WERI-Rb-1 (cell line): ENCODE results near the gene SLC1A3.
A peak's percentile ranks its signal among the peaks of the same experiment; 100 is the strongest.

Source experiments
- DNase-seq: peaks from one replicate; pipeline ENCODE4 v3.0.0-alpha.2; 2020
- H3K27ac ChIP-seq: fragments of 250-450 bp; sonication (Bioruptor Pico); 2 replicates; pipeline ENCODE4 v1.5.1; 2020; ENCODE audit warnings: mild to moderate bottlenecking, moderate library complexity
- H3K27me3 ChIP-seq: fragments of 250-450 bp; sonication (Bioruptor Pico); 2 replicates; pipeline ENCODE4 v1.5.1; 2021; ENCODE audit warnings: mild to moderate bottlenecking, low read depth, moderate library complexity; ENCODE audit not compliant: insufficient read depth, severe bottlenecking
- H3K36me3 ChIP-seq: fragments of 250-450 bp; sonication (Bioruptor Pico); 2 replicates; pipeline ENCODE4 v1.5.1; 2020; ENCODE audit warnings: mild to moderate bottlenecking, moderate library complexity
- H3K4me3 ChIP-seq: 2 replicates; pipeline ENCODE4 v1.5.1; 2011; ENCODE audit warnings: low read depth, mild to moderate bottlenecking, control low read depth, low read length
- H3K9me3 ChIP-seq: fragments of 250-450 bp; sonication (Bioruptor Pico); 2 replicates; pipeline ENCODE4 v1.5.1; 2021; ENCODE audit warnings: mild to moderate bottlenecking, moderate library complexity; ENCODE audit not compliant: severe bottlenecking
- CTCF ChIP-seq: IDR thresholded peaks from 2 replicates; pipeline ENCODE4 v1.5.1; 2011; ENCODE audit warnings: low read depth, mild to moderate bottlenecking, control low read depth, inconsistent platforms, low read length

The SLC1A3 gene

GRCh38 chr5:36708996-36709395 lies 102.6 kb downstream of the SLC1A3 start:
- DNase-seq, result no peak
- TF ChIP-seq CTCF, result peak; percentile 22
- Histone ChIP-seq H3K27ac (no peak overlapping the region), H3K36me3 (no peaks in the 10 kb centered on the region), H3K27me3 (no peaks in the 10 kb centered on the region), H3K4me3 (no peak overlapping the region), H3K9me3 (no peaks in the 10 kb centered on the region)

GRCh38 chr5:36710039-36710438 lies 103.6 kb downstream of the SLC1A3 start:
- Histone ChIP-seq H3K9me3 (no peaks in the 10 kb centered on the region), H3K4me3 (no peak overlapping the region), H3K27me3 (no peaks in the 10 kb centered on the region), H3K36me3 (no peaks in the 10 kb centered on the region), H3K27ac (no peak overlapping the region)
- no peak for DNase-seq
- no peak for TF ChIP-seq CTCF

GRCh38 chr5:36712706-36713105 lies 106.3 kb downstream of the SLC1A3 start:
- Histone ChIP-seq H3K4me3 (no peak overlapping the region), H3K27me3 (no peaks in the 10 kb centered on the region), H3K36me3 (no peaks in the 10 kb centered on the region), H3K27ac (0 out of 2 replicates have a peak overlapping the region, but pooled peaks have one; percentile 16), H3K9me3 (no peaks in the 10 kb centered on the region)
- peak; percentile 11 for DNase-seq
- no peak for TF ChIP-seq CTCF

- Histone ChIP-seq H3K27me3 (no peaks in the 10 kb centered on the region), H3K27ac (no peak overlapping the region), H3K36me3 (no peaks in the 10 kb centered on the region), H3K4me3 (no peak overlapping the region), H3K9me3 (no peaks in the 10 kb centered on the region)
- TF ChIP-seq CTCF, result no peak
- DNase-seq, result no peak
Observed at GRCh38 chr5:36713541-36713940, 107.1 kb downstream of the SLC1A3 start.

- Histone ChIP-seq H3K27me3 (no peaks in the 10 kb centered on the region), H3K36me3 (no peaks in the 10 kb centered on the region), H3K4me3 (no peak overlapping the region), H3K9me3 (no peaks in the 10 kb centered on the region), H3K27ac (no peak overlapping the region)
- DNase-seq, result no peak
- no peak for TF ChIP-seq CTCF
Observed at GRCh38 chr5:36717131-36717695, 110.8 kb downstream of the SLC1A3 start.

GRCh38 chr5:36719282-36719681 lies 112.9 kb downstream of the SLC1A3 start:
- no peak for DNase-seq
- Histone ChIP-seq H3K36me3 (no peaks in the 10 kb centered on the region), H3K27ac (no peak overlapping the region), H3K27me3 (no peaks in the 10 kb centered on the region), H3K4me3 (no peak overlapping the region), H3K9me3 (no peaks in the 10 kb centered on the region)
- no peak for TF ChIP-seq CTCF
